Hepatocyte (in vitro differentiated cells): ENCODE measurements around the gene SCML2.

Source experiments
- CTCF ChIP-seq: fragments of 200-600 bp; sonication (generic); IDR thresholded peaks from 2 replicates; pipeline ENCODE4 v1.5.1; 2016; ENCODE audit warnings: antibody characterized with exemption, mild to moderate bottlenecking; ENCODE audit not compliant: poor library complexity
- EZH2 ChIP-seq: fragments of 200-600 bp; sonication (generic); IDR thresholded peaks from 2 replicates; pipeline ENCODE4 v1.6.1; 2016; ENCODE audit warnings: antibody characterized with exemption, mild to moderate bottlenecking, borderline replicate concordance
- EZH2phosphoT487 ChIP-seq: fragments of 200-600 bp; sonication (generic); IDR thresholded peaks from one replicate; pipeline ENCODE4 v1.6.1; 2018; ENCODE audit warnings: antibody characterized with exemption, mild to moderate bottlenecking, low read depth, moderate library complexity; ENCODE audit not compliant: unreplicated experiment, severe bottlenecking

DNA sequence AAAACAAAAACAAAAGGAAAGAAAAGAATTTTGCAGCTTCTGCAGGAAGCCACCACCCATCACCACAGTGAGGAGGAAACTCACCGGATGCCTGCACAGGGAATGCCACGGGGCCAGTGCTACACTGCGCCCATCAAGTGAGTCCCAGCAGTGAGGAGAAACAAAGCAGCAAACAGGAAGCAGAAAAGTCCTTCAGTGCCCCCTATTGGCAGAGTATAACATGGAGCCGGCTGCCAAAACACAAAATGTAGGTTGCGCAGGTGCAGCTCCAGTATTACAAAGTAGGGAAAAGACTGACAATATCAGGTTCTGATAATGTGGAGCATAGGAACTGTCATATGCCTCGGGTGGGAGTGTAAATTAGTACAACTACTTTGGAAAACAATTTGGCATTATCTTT lies 23.3 kb upstream of the SCML2 start:
- peak; percentile 39 for TF ChIP-seq CTCF
- no peak for TF ChIP-seq EZH2
- TF ChIP-seq EZH2phosphoT487, result no peak
